Adrenal gland (tissue), 12 donors: ENCODE results near the gene CPNE7. TPM values are rescaled to one million over a fixed set of nuclear protein-coding genes. Genes with fewer than 3 reads are reported as not detected.

Experiments used
- DNase-seq, 7 donors: peaks; one replicate each; pipeline ENCODE4 v3.0.0-alpha.2; 2019 to 2020
- H3K27ac ChIP-seq, 5 donors: fragments of 200-600 bp; sonication (generic) in 4 of 5; 1 replicate in 3 of 5; 2 replicates in 2 of 5; pipeline versions ENCODE4 v1.5.1 to v1.8.0; 2016 to 2020; ENCODE audit warnings: mild to moderate bottlenecking in 1 of 5
- H3K27me3 ChIP-seq: fragments of 200-600 bp; 2 replicates; pipeline ENCODE4 v1.8.0; 2021
- H3K36me3 ChIP-seq, 2 donors: fragments of 200-600 bp; replicated peaks in 1 of 2; 1 replicate in 1 of 2; 2 replicates in 1 of 2; pipeline versions ENCODE4 v1.5.1 to v1.8.0; 2018 to 2022
- H3K4me1 ChIP-seq, 2 donors: fragments of 200-600 bp; replicated peaks in 1 of 2; 1 replicate in 1 of 2; 2 replicates in 1 of 2; pipeline versions ENCODE4 v1.5.1 to v1.8.0; 2018 to 2021
- H3K4me3 ChIP-seq, 4 donors: fragments of 200-600 bp; sonication (generic) in 3 of 4; one replicate each; pipeline ENCODE4 v1.5.1; 2016 to 2018
- H3K9me3 ChIP-seq, 3 donors: fragments of 200-600 bp; sonication (generic) in 1 of 3; replicated peaks in 1 of 3; 1 replicate in 2 of 3; 2 replicates in 1 of 3; pipeline versions ENCODE4 v1.5.1 to v1.8.0; 2016 to 2021
- POLR2A ChIP-seq, 2 donors: fragments of 450-650 bp; IDR thresholded peaks; one replicate each; pipeline ENCODE4 v1.6.1; 2017; ENCODE audit warnings: antibody characterized with exemption in 2 of 2, mild to moderate bottlenecking in 2 of 2, moderate library complexity in 1 of 2
- WGBS, 4 donors: extraction: QIAGEN DNeasy Blood & Tissue Kit in 2 of 4; methylation state at CpG; one replicate each; pipeline versions ENCODE4 v1.1.5 to v1.1.7; 2013 to 2017; 5-methylcytosine and 5-hydroxymethylcytosine counted together
- intact Hi-C, 2 donors: fragments of 100-400 bp; cut with DNase I; formaldehyde crosslinking; loops; one replicate each; pipeline versions ENCODE4 v1.14.1 to v1.15.0; 2022 to 2023
- polyA plus RNA-seq, 3 donors: library from polyadenylated mRNA; stranded (reverse); fragments of 200-250 nt in 2 of 3; fragments of 350-450 nt in 1 of 3; fragmentation: Illumina TruSeq in 1 of 3; extraction: RNeasy Lipid Tissue Mini Kit (QIAGEN cat#74804) in 1 of 3; gene quantifications; one replicate each; pipeline ENCODE4 v1.2.3, GENCODE V29; 2013 to 2014
- total RNA-seq, 9 donors: library from RNA; depleted of rRNA in 4 of 9; stranded (reverse); fragments of >200 nt in 4 of 9; fragments of 120-200 nt in 1 of 9; fragmentation: NEBNext Ultra II Directional in 1 of 9; extraction: Animal tissue kit (Norgen Biotek cat#: 25700) in 1 of 9; gene quantifications; one replicate each; pipeline versions ENCODE4 v1.1.0 to v1.2.4, GENCODE V29; 2013 to 2023
- TF ChIP-seq, protein P1 (sequence below), 6 experiments: fragments of 450-650 bp in 4 of 6; fragments of 200-600 bp in 2 of 6; sonication (generic) in 1 of 6; IDR thresholded peaks; 1 replicate in 5 of 6; 2 replicates in 1 of 6; pipeline versions ENCODE4 v1.5.1 to v1.8.0; 2016 to 2021; ENCODE audit warnings: antibody characterized with exemption in 6 of 6, mild to moderate bottlenecking in 2 of 6, moderate library complexity in 1 of 6
- donor health status: healthy with polysubstance abuse.
- donor health status: Bipolar disorder and iron deficiency.
- donor health status: DM: yes; HTN: yes; CAD: no.
- donor health status: DM: no; HTN: no; CAD: no.
- donor health status: DM: no; HTN: no; CAD: no.
- donor health status: DM: yes; HTN: yes; CAD: no.

Gene CPNE7
- total and polyA plus RNA-seq, 12 donors: 0.15 to 6.8 (median 0.52) TPM; not detected in 3

DNA sequence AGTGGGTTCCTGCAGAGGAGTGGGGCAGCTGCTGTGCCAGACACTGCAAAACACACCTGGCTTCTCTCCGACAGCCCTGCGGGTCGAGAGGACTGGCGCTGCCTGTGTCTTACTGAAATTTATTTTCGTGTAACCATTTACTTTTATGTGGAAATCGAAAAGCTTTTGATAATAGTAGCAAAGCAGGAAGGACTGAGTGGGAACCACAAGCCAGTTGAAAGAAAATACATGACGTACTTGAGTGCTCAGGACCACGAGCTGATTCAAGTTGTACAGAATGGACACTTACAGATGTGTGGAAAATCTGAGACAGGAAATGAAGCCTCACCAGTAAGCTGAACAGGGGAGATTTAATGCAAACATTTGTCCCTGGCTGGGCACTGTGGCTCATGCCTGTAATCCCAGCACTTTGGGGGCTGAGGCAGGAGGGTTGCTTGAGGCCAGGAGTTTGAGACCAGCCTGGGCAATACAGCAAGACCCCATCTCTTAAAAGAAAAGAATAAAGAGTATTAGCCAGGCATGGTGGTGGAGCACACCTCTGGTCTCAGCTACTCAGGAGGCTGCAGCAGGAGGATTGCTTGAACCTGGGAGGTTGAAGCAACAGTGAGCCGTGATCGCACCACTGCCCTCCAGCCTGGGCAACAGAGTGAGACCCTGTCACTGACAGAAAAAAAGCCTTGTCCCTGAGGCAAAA lies 26.4 kb upstream of the CPNE7 start:
- Histone ChIP-seq H3K9me3 (no peaks in the 10 kb centered on the region), H3K4me1 (no peaks in the 10 kb centered on the region), H3K4me3 (no peak overlapping the region), H3K27ac (no peak overlapping the region), H3K36me3 (peaks cover 0 to 91% of the 10 kb centered on the region in 2 donors), H3K27me3 (no peaks in the 10 kb centered on the region)
- WGBS, 4 donors: 91 to 92% (median 91%) methylated on average over 10 of the region's 10 CpGs
- TF ChIP-seq, protein P1, sequence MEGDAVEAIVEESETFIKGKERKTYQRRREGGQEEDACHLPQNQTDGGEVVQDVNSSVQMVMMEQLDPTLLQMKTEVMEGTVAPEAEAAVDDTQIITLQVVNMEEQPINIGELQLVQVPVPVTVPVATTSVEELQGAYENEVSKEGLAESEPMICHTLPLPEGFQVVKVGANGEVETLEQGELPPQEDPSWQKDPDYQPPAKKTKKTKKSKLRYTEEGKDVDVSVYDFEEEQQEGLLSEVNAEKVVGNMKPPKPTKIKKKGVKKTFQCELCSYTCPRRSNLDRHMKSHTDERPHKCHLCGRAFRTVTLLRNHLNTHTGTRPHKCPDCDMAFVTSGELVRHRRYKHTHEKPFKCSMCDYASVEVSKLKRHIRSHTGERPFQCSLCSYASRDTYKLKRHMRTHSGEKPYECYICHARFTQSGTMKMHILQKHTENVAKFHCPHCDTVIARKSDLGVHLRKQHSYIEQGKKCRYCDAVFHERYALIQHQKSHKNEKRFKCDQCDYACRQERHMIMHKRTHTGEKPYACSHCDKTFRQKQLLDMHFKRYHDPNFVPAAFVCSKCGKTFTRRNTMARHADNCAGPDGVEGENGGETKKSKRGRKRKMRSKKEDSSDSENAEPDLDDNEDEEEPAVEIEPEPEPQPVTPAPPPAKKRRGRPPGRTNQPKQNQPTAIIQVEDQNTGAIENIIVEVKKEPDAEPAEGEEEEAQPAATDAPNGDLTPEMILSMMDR (IDR thresholded peaks at IDR 0.05): no peak
- intact Hi-C loops: no loop called here
- DNase-seq: no peak

DNA sequence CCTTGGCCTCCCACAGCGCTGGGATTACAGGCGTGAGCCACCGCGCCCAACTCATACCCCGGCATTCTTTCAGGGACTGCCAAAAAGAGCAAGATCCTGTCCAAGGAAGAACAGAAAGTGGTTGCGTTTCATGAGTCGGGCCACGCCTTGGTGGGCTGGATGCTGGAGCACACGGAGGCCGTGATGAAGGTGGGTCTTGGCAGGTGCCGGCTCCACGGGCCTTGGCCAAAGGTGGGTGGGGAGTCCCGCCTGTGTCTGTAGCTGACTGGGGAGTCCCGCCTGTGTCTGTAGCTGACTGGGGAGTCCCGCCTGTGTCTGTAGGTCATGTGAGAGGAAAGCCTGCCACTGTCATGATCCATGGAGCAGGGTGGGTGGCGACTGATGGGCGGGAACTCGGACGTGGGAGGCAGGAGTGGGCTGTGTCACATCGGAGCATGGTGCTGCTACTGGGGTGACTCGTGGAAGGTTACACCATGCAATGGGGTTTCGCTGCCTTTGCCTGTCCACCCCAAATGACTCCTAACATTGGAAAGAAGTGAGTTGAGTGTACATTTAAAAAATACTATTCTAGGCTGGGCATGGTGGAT lies 25.0 kb upstream of the CPNE7 start:
- WGBS, 4 donors: 92 to 97% (median 93%) methylated on average over 16 to 22 of the region's 22 CpGs
- no peak for DNase-seq
- intact Hi-C loops: no loop called here
- Histone ChIP-seq H3K27ac (no peak overlapping the region), H3K36me3 (peaks cover 0 to 93% of the 10 kb centered on the region in 2 donors), H3K4me3 (no peak overlapping the region), H3K27me3 (no peaks in the 10 kb centered on the region), H3K4me1 (no peaks in the 10 kb centered on the region), H3K9me3 (no peaks in the 10 kb centered on the region)
- TF ChIP-seq POLR2A (IDR thresholded peaks at IDR 0.05): no peak
- TF ChIP-seq, protein P1 (IDR thresholded peaks at IDR 0.05): no peak

DNA sequence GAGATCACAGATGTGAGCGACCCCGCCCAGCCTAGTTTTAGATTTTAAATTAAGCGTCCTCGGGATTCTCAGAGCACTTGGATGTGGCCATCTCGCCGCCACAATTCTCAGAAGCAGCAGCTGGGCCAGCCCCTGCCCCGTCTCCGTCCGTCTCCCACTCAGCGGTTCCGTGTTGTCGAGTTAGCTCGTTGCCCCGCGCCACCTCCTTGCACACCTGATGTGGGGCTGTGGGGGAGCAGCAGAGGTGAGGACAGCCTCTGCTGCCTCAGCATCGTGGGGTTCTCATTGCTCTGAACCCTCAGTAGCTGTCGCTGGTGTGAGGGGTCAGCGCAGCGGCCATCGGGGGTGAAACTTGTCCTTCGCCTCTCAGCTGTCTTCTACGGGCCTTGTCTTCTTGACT lies 23.2 kb upstream of the CPNE7 start:
- H3K27me3 ChIP-seq: no peaks in the 10 kb centered on the region
- H3K4me1 ChIP-seq: peaks cover 0 to 4% of the 10 kb centered on the region in 2 donors
- intact Hi-C loops: no loop called here
- H3K36me3 ChIP-seq: peaks cover 0 to 87% of the 10 kb centered on the region in 2 donors
- no peaks in the 10 kb centered on the region for H3K9me3 ChIP-seq
- no peak overlapping the region for H3K27ac ChIP-seq
- no peak for TF ChIP-seq POLR2A (IDR thresholded peaks at IDR 0.05)
- TF ChIP-seq, protein P1 (IDR thresholded peaks at IDR 0.05): no peak
- no peak overlapping the region for H3K4me3 ChIP-seq
- 93 to 95% (median 94%) methylated on average over 19 to 22 of the region's 22 CpGs for WGBS, 4 donors
- no peak for DNase-seq

DNA sequence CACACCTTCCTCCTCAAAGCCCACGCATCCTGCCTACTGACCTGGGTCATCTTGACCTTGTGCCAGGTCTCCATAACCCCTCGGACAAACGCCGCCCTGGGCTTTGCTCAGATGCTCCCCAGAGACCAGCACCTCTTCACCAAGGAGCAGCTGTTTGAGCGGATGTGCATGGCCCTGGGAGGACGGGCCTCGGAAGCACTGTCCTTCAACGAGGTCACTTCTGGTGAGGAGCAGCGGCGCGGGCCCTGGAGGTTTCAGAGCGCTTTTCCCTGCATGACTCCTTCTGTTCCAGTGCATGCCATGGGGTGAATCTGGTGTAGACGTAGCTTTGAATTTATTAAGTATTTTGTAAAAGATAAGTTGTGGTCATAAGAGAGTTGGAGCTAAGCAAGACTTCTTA lies 22.6 kb upstream of the CPNE7 start:
- 82 to 88% (median 86%) methylated on average over 12 to 13 of the region's 13 CpGs for WGBS, 4 donors
- intact Hi-C loops: no loop called here
- Histone ChIP-seq H3K36me3 (peaks cover 0 to 82% of the 10 kb centered on the region in 2 donors), H3K9me3 (no peaks in the 10 kb centered on the region), H3K4me1 (peaks cover 0 to 10% of the 10 kb centered on the region in 2 donors), H3K27me3 (no peaks in the 10 kb centered on the region), H3K27ac (no peak overlapping the region), H3K4me3 (no peak overlapping the region)
- DNase-seq: no peak
- TF ChIP-seq, protein P1 (IDR thresholded peaks at IDR 0.05): no peak
- no peak for TF ChIP-seq POLR2A (IDR thresholded peaks at IDR 0.05)
